RWPE2 (cell line): ENCODE measurements around the gene TMEM207.
A peak's percentile ranks its signal among the peaks of the same experiment; 100 is the strongest.

ENCODE experiments used
- ATAC-seq: fragments of 200-7000 bp; cut with Tn5 transposase; 3 replicates; pipeline ENCODE4 v1.9.1; 2021; ENCODE audit warnings: low read depth
- DNase-seq: peaks from one replicate; pipeline ENCODE4 v3.0.0-alpha.2; 2020; ENCODE audit warnings: low spot score
- H3K27ac ChIP-seq: fragments of 450-650 bp; 2 replicates; pipeline ENCODE4 v1.5.1; 2017; ENCODE audit warnings: mild to moderate bottlenecking; ENCODE audit not compliant: poor library complexity, severe bottlenecking
- H3K27me3 ChIP-seq: fragments of 250-450 bp; sonication (Bioruptor Pico); 2 replicates; pipeline ENCODE4 v1.5.1; 2021; ENCODE audit warnings: mild to moderate bottlenecking, moderate library complexity; ENCODE audit not compliant: insufficient read depth, poor library complexity, severe bottlenecking
- H3K36me3 ChIP-seq: fragments of 250-450 bp; sonication (Bioruptor Pico); 2 replicates; pipeline ENCODE4 v1.5.1; 2020; ENCODE audit warnings: low read depth, mild to moderate bottlenecking, moderate library complexity
- H3K4me1 ChIP-seq: fragments of 250-450 bp; sonication (Bioruptor Pico); 2 replicates; pipeline ENCODE4 v1.5.1; 2021; ENCODE audit warnings: mild to moderate bottlenecking, moderate library complexity; ENCODE audit not compliant: insufficient read depth, poor library complexity, severe bottlenecking
- H3K4me3 ChIP-seq: fragments of 250-450 bp; sonication (Bioruptor Pico); 2 replicates; pipeline ENCODE4 v1.5.1; 2021; ENCODE audit warnings: mild to moderate bottlenecking, moderate library complexity; ENCODE audit not compliant: severe bottlenecking
- H3K9me3 ChIP-seq: fragments of 250-450 bp; sonication (Bioruptor Pico); 2 replicates; pipeline ENCODE4 v1.5.1; 2021; ENCODE audit warnings: mild to moderate bottlenecking, moderate library complexity; ENCODE audit not compliant: severe bottlenecking
- CTCF ChIP-seq: fragments of 450-650 bp; IDR thresholded peaks from one replicate; pipeline ENCODE4 v1.5.1; 2017; ENCODE audit warnings: mild to moderate bottlenecking, moderate library complexity; ENCODE audit not compliant: poor library complexity, severe bottlenecking

The TMEM207 gene

GRCh38 chr3:190491533-190492054 is 41.9 kb upstream of the TMEM207 start:
- H3K27ac ChIP-seq: no peak overlapping the region
- DNase-seq (no peak), ATAC-seq (no peak; the same call in 2 of the 3 replicates)
- no peaks in the 10 kb centered on the region for H3K27me3 ChIP-seq
- H3K4me1 ChIP-seq: peaks cover under 1% of the 10 kb centered on the region
- H3K9me3 ChIP-seq: no peaks in the 10 kb centered on the region
- H3K36me3 ChIP-seq: no peaks in the 10 kb centered on the region
- no peak for TF ChIP-seq CTCF
- no peak overlapping the region for H3K4me3 ChIP-seq

GRCh38 chr3:190486908-190487607 is 37.4 kb upstream of the TMEM207 start:
- Histone ChIP-seq H3K27ac (no peak overlapping the region), H3K27me3 (no peaks in the 10 kb centered on the region), H3K4me3 (no peak overlapping the region), H3K4me1 (peaks cover 7% of the 10 kb centered on the region), H3K36me3 (no peaks in the 10 kb centered on the region), H3K9me3 (no peaks in the 10 kb centered on the region)
- ATAC-seq: no peak
- no peak for DNase-seq
- no peak for TF ChIP-seq CTCF

- no peaks in the 10 kb centered on the region for H3K9me3 ChIP-seq
- no peak for DNase-seq
- H3K27me3 ChIP-seq: no peaks in the 10 kb centered on the region
- no peak overlapping the region for H3K4me3 ChIP-seq
- peak; percentile 27; the same call in 1 of the 3 replicates for ATAC-seq
- TF ChIP-seq CTCF: no peak
- no peaks in the 10 kb centered on the region for H3K36me3 ChIP-seq
- no peak overlapping the region for H3K27ac ChIP-seq
- H3K4me1 ChIP-seq: peaks cover 7% of the 10 kb centered on the region
Measured at GRCh38 chr3:190486533-190486864, 36.8 kb upstream of the TMEM207 start.

GRCh38 chr3:190485830-190486532 is 36.3 kb upstream of the TMEM207 start:
- peaks cover 7% of the 10 kb centered on the region for H3K4me1 ChIP-seq
- no peak overlapping the region for H3K4me3 ChIP-seq
- ATAC-seq (peak; percentile 49; the same call in 2 of the 3 replicates), DNase-seq (no peak)
- H3K27ac ChIP-seq: no peak overlapping the region
- no peak for TF ChIP-seq CTCF
- H3K9me3 ChIP-seq: no peaks in the 10 kb centered on the region
- no peaks in the 10 kb centered on the region for H3K36me3 ChIP-seq
- H3K27me3 ChIP-seq: no peaks in the 10 kb centered on the region
